Gastrocnemius medialis (tissue), 4 donors: Measurements from ENCODE around the gene SERPINA5. TPM values are rescaled to one million over a fixed set of nuclear protein-coding genes. Genes with fewer than 3 reads are reported as not detected.
"Not testable (repeated sequence)": the region's sequence is repeated elsewhere in the genome, so short reads cannot be mapped to it uniquely, and the experiment has no call there.

Experiments used
- ATAC-seq, 2 donors: fragments of 150-250 bp; one replicate each; pipeline ENCODE4 v1.9.1; 2016
- DNase-seq, 2 donors: peaks; one replicate each; pipeline ENCODE4 v3.0.0-alpha.2; 2019
- H3K27ac ChIP-seq, 4 donors: fragments of 200-600 bp; sonication (generic); 1 replicate in 1 of 4; 2 replicates in 3 of 4; pipeline ENCODE4 v1.5.1; 2016 to 2018; ENCODE audit warnings: mild to moderate bottlenecking in 2 of 4, moderate library complexity in 1 of 4
- H3K27me3 ChIP-seq, 3 donors: fragments of 200-600 bp; sonication (generic) in 2 of 3; 1 replicate in 1 of 3; 2 replicates in 2 of 3; pipeline versions ENCODE4 v1.5.1 to v1.6.0; 2016 to 2019; ENCODE audit warnings: mild to moderate bottlenecking in 1 of 3, moderate library complexity in 1 of 3
- H3K36me3 ChIP-seq, 2 donors: fragments of 200-600 bp; sonication (generic) in 1 of 2; one replicate each; pipeline ENCODE4 v1.5.1; 2017 to 2018
- H3K4me1 ChIP-seq, 2 donors: fragments of 200-600 bp; sonication (generic) in 1 of 2; one replicate each; pipeline ENCODE4 v1.5.1; 2016 to 2017; ENCODE audit warnings: mild to moderate bottlenecking in 2 of 2
- H3K4me3 ChIP-seq, 4 donors: fragments of 200-600 bp; sonication (generic) in 3 of 4; 1 replicate in 1 of 4; 2 replicates in 3 of 4; pipeline ENCODE4 v1.5.1; 2016 to 2019; ENCODE audit warnings: mild to moderate bottlenecking in 2 of 4
- H3K9me3 ChIP-seq, 3 donors: fragments of 200-600 bp; sonication (generic) in 2 of 3; 1 replicate in 1 of 3; 2 replicates in 2 of 3; pipeline ENCODE4 v1.5.1; 2016 to 2019
- CTCF ChIP-seq, 5 experiments: fragments of 450-650 bp in 3 of 5; fragments of 200-600 bp in 2 of 5; sonication (generic) in 2 of 5; IDR thresholded peaks in 4 of 5; conservative IDR thresholded peaks in 1 of 5; 1 replicate in 4 of 5; 2 replicates in 1 of 5; pipeline ENCODE4 v1.5.1; 2016 to 2019; ENCODE audit warnings: antibody characterized with exemption in 5 of 5, mild to moderate bottlenecking in 3 of 5, moderate library complexity in 3 of 5
- POLR2A ChIP-seq, 2 donors: fragments of 450-650 bp; IDR thresholded peaks; one replicate each; pipeline ENCODE4 v1.6.1; 2017; ENCODE audit warnings: antibody characterized with exemption in 2 of 2, mild to moderate bottlenecking in 2 of 2, moderate library complexity in 2 of 2
- in situ Hi-C, 4 donors: fragments of 200-750 bp; cut with MboI; loops; one replicate each; pipeline versions ENCODE4 v1.15.0 to v1.8.0; 2017; ENCODE audit warnings: low sequenced_read_pairs in 4 of 4
- intact Hi-C: fragments of 100-400 bp; cut with DNase I; formaldehyde crosslinking; loops from one replicate; pipeline ENCODE4 v1.15.1; 2023; ENCODE audit warnings: low total_unique reads
- total RNA-seq, 4 donors: library from RNA; depleted of rRNA; stranded (reverse); fragments of >200 nt; gene quantifications; one replicate each; pipeline versions ENCODE4 v1.1.0 to v1.2.3, GENCODE V29; 2016

SERPINA5 gene
- total RNA-seq, 4 donors from 2014 or later: 1.8 to 63.2 (median 19.8) TPM

- Histone ChIP-seq H3K4me1 (peaks cover 11 to 72% of the 10 kb centered on the region in 2 donors), H3K9me3 (no peaks in the 10 kb centered on the region), H3K4me3 (no peak overlapping the region), H3K36me3 (no peaks in the 10 kb centered on the region), H3K27me3 (no peaks in the 10 kb centered on the region), H3K27ac (peak overlapping the region; percentile 60 to 95 (median 84))
- TF ChIP-seq POLR2A (IDR thresholded peaks at IDR 0.05): no peak
- no peak for TF ChIP-seq CTCF (IDR thresholded peaks at IDR 0.05 in 4 of 5, conservative IDR thresholded peaks at IDR 0.05 in 1 of 5)
- in situ Hi-C loops (no loop called here), intact Hi-C loops (no loop called here)
- no peak for DNase-seq
- ATAC-seq: no peak
Observed at GRCh38 chr14:94602722-94603121, 21.5 kb downstream of the SERPINA5 start.

- ATAC-seq (no peak), DNase-seq (no peak)
- Histone ChIP-seq H3K4me1 (peaks cover 2 to 48% of the 10 kb centered on the region in 2 donors), H3K9me3 (no peaks in the 10 kb centered on the region), H3K27me3 (no peaks in the 10 kb centered on the region), H3K4me3 (no peak overlapping the region), H3K27ac (peak overlapping the region in 3 of 4 donors; percentile 59 to 95 (median 68)), H3K36me3 (no peaks in the 10 kb centered on the region)
- intact Hi-C loops (no loop called here), in situ Hi-C loops (no loop called here)
- TF ChIP-seq CTCF (IDR thresholded peaks at IDR 0.05 in 4 of 5, conservative IDR thresholded peaks at IDR 0.05 in 1 of 5): no peak
- TF ChIP-seq POLR2A (IDR thresholded peaks at IDR 0.05): no peak
Observed at GRCh38 chr14:94605361-94605760, 24.1 kb downstream of the SERPINA5 start.

GRCh38 chr14:94608966-94609365 lies 27.7 kb downstream of the SERPINA5 start:
- in situ Hi-C loops, H3K27ac ChIP-seq: not testable (repeated sequence)

GRCh38 chr14:94611179-94611578 lies 30.0 kb downstream of the SERPINA5 start:
- intact Hi-C loops: no loop called here
- H3K9me3 ChIP-seq: no peaks in the 10 kb centered on the region
- H3K36me3 ChIP-seq: no peaks in the 10 kb centered on the region
- no peak overlapping the region for H3K27ac ChIP-seq
- in situ Hi-C loops: no loop called here
- ATAC-seq: no peak
- no peaks in the 10 kb centered on the region for H3K27me3 ChIP-seq
- no peak for DNase-seq
- H3K4me3 ChIP-seq: no peak overlapping the region
- TF ChIP-seq POLR2A (IDR thresholded peaks at IDR 0.05): no peak
- no peak for TF ChIP-seq CTCF (IDR thresholded peaks at IDR 0.05 in 4 of 5, conservative IDR thresholded peaks at IDR 0.05 in 1 of 5)
- H3K4me1 ChIP-seq: peaks cover 0 to 18% of the 10 kb centered on the region in 2 donors

More at GRCh38 chr14:94608966-94609365, 27.7 kb downstream of the SERPINA5 start:
- H3K4me3 ChIP-seq, DNase-seq, H3K27me3 ChIP-seq, H3K36me3 ChIP-seq, intact Hi-C loops, ATAC-seq, H3K9me3 ChIP-seq: not testable (repeated sequence)
- peaks cover 0 to 30% of the 10 kb centered on the region in 2 donors for H3K4me1 ChIP-seq

GRCh38 chr14:94612174-94612573 lies 30.9 kb downstream of the SERPINA5 start, which contains the start of gene SERPINA3:
Gene SERPINA3 (plus strand): TSS chr14:94612391. CDS start chr14:94614442, 2,051 bp downstream.
- TF ChIP-seq POLR2A (IDR thresholded peaks at IDR 0.05): no peak
- ATAC-seq: peak in 1 of 2 donors; percentile 46
- Histone ChIP-seq H3K4me3 (peak within 1 kb of the TSS in 1 of 4 donors; percentile 13), H3K27ac (peak within 1 kb of the TSS in 3 of 4 donors; percentile 26 to 57 (median 31)), H3K36me3 (no peaks in the 10 kb centered on the region), H3K27me3 (no peaks in the 10 kb centered on the region), H3K4me1 (peaks cover 0 to 8% of the 10 kb centered on the region in 2 donors), H3K9me3 (no peaks in the 10 kb centered on the region)
- in situ Hi-C loops: no loop called here
- no peak for DNase-seq
- intact Hi-C loops: no loop called here
